Measurements from ENCODE around the gene ZC3H18. TPM values are rescaled to one million over a fixed set of nuclear protein-coding genes. Genes with fewer than 3 reads are reported as not detected.

ZC3H18 gene
- total and polyA plus RNA-seq, 3 experiments from 2014 or later = 21.6 to 102 (median 91.4) TPM

- no peak for DNase-seq
Measured at GRCh38 chr16:88628512-88628974, 58.3 kb downstream of the ZC3H18 start.

GRCh38 chr16:88629835-88630234, 59.6 kb downstream of the ZC3H18 start:
- peaks cover 5 to 16% (median 7%) of the 10 kb centered on the region in 3 donors for H3K4me1 Mint-ChIP-seq
- Histone ChIP-seq H3K4me3 (ENCODE audit: low read length) (no peak overlapping the region), H3K27ac (ENCODE audit: low read depth, low read length) (no peak overlapping the region), H3K27me3 (ENCODE audit: insufficient read depth, low read length, poor library complexity, severe bottlenecking) (no peaks in the 10 kb centered on the region), H3K4me1 (ENCODE audit: insufficient read depth, low read length) (peaks cover 6% of the 10 kb centered on the region), H3K36me3 (ENCODE audit: insufficient read depth, low read length) (peaks cover 22% of the 10 kb centered on the region), H3K9me3 (ENCODE audit: low read length) (no peaks in the 10 kb centered on the region)
- peaks cover 0 to 73% (median 3%) of the 10 kb centered on the region in 3 donors for H3K36me3 Mint-ChIP-seq
- no peak for DNase-seq
- ChIA-PET POLR2A (interaction anchor here (1.0 kb wide), 1 partner anchor 19 kb away, joined by 3 read pairs; no protein-coding TSS in a partner anchor), CTCF (interaction anchor here (4.2 kb wide), 1 partner anchor 9 kb away, joined by 21 read pairs; no protein-coding TSS in a partner anchor)
- peak overlapping the region in 1 of 7 donors; percentile 24 for H3K4me3 Mint-ChIP-seq
- H3K9me3 Mint-ChIP-seq = no peaks in the 10 kb centered on the region
- H3K27me3 Mint-ChIP-seq = no peaks in the 10 kb centered on the region
- peak overlapping the region in 3 of 8 donors; percentile 29 to 95 (median 45) for H3K27ac Mint-ChIP-seq

More at GRCh38 chr16:88628512-88628974, 58.3 kb downstream of the ZC3H18 start:
- H3K4me1 Mint-ChIP-seq = peaks cover 2 to 17% (median 6%) of the 10 kb centered on the region in 3 donors
- no peak overlapping the region for H3K4me3 ChIP-seq (ENCODE audit: low read length)
- no peaks in the 10 kb centered on the region for H3K9me3 ChIP-seq (ENCODE audit: low read length)
- CTCF ChIA-PET = no interaction called here
- peak overlapping the region; percentile 33 for H3K27ac ChIP-seq (ENCODE audit: low read depth, low read length)
- H3K4me3 Mint-ChIP-seq = no peak overlapping the region
- H3K36me3 ChIP-seq (ENCODE audit: insufficient read depth, low read length) = peaks cover 30% of the 10 kb centered on the region
- no peaks in the 10 kb centered on the region for H3K9me3 Mint-ChIP-seq
- no peaks in the 10 kb centered on the region for H3K27me3 Mint-ChIP-seq
- no peaks in the 10 kb centered on the region for H3K27me3 ChIP-seq (ENCODE audit: insufficient read depth, low read length, poor library complexity, severe bottlenecking)
- H3K36me3 Mint-ChIP-seq = peaks cover 0 to 82% (median 3%) of the 10 kb centered on the region in 3 donors
- peak overlapping the region in 4 of 8 donors; percentile 23 to 86 (median 56) for H3K27ac Mint-ChIP-seq
- POLR2A ChIA-PET = no interaction called here
- peaks cover 1% of the 10 kb centered on the region for H3K4me1 ChIP-seq (ENCODE audit: insufficient read depth, low read length)

- Mint-ChIP-seq H3K27me3 (no peaks in the 10 kb centered on the region), H3K4me1 (peaks cover 5 to 20% (median 9%) of the 10 kb centered on the region in 3 donors)
- POLR2A ChIA-PET = no interaction called here
Measured at GRCh38 chr16:88630433-88630832, 60.2 kb downstream of the ZC3H18 start.

GRCh38 chr16:88630941-88631340, 60.7 kb downstream of the ZC3H18 start:
- Mint-ChIP-seq H3K9me3 (no peaks in the 10 kb centered on the region), H3K27me3 (no peaks in the 10 kb centered on the region), H3K4me1 (peaks cover 7 to 24% (median 12%) of the 10 kb centered on the region in 3 donors), H3K27ac (peak overlapping the region in 3 of 8 donors; percentile 43 to 96 (median 75)), H3K4me3 (peak overlapping the region in 1 of 7 donors; percentile 58), H3K36me3 (peaks cover 0 to 64% (median 3%) of the 10 kb centered on the region in 3 donors)
- Histone ChIP-seq H3K4me1 (ENCODE audit: insufficient read depth, low read length) (peaks cover 16% of the 10 kb centered on the region), H3K27me3 (ENCODE audit: insufficient read depth, low read length, poor library complexity, severe bottlenecking) (no peaks in the 10 kb centered on the region), H3K9me3 (ENCODE audit: low read length) (no peaks in the 10 kb centered on the region), H3K36me3 (ENCODE audit: insufficient read depth, low read length) (peaks cover 14% of the 10 kb centered on the region), H3K4me3 (ENCODE audit: low read length) (no peak overlapping the region), H3K27ac (ENCODE audit: low read depth, low read length) (no peak overlapping the region)
- CTCF ChIA-PET = interaction anchor here (0.9 to 4.2 kb wide), 2 partner anchors 10 to 11 kb away, joined by 3 to 21 read pairs; no protein-coding TSS in a partner anchor
- POLR2A ChIA-PET = no interaction called here
- DNase-seq = no peak

More at GRCh38 chr16:88630433-88630832, 60.2 kb downstream of the ZC3H18 start:
- Histone ChIP-seq H3K36me3 (ENCODE audit: insufficient read depth, low read length) (peaks cover 16% of the 10 kb centered on the region), H3K4me3 (ENCODE audit: low read length) (no peak overlapping the region), H3K27me3 (ENCODE audit: insufficient read depth, low read length, poor library complexity, severe bottlenecking) (no peaks in the 10 kb centered on the region), H3K4me1 (ENCODE audit: insufficient read depth, low read length) (peaks cover 12% of the 10 kb centered on the region), H3K9me3 (ENCODE audit: low read length) (no peaks in the 10 kb centered on the region), H3K27ac (ENCODE audit: low read depth, low read length) (no peak overlapping the region)
- no peaks in the 10 kb centered on the region for H3K9me3 Mint-ChIP-seq
- DNase-seq = no peak
- peak overlapping the region in 3 of 8 donors; percentile 29 to 95 (median 45) for H3K27ac Mint-ChIP-seq
- H3K36me3 Mint-ChIP-seq = peaks cover 0 to 68% (median 3%) of the 10 kb centered on the region in 3 donors
- CTCF ChIA-PET = interaction anchor here (4.2 kb wide), 1 partner anchor 10 kb away, joined by 21 read pairs; no protein-coding TSS in a partner anchor
- H3K4me3 Mint-ChIP-seq = no peak overlapping the region

GRCh38 chr16:88631384-88631783, 61.2 kb downstream of the ZC3H18 start:
- peak overlapping the region in 6 of 8 donors; percentile 47 to 96 (median 76) for H3K27ac Mint-ChIP-seq
- CTCF ChIA-PET = interaction anchor here (0.9 to 4.2 kb wide), 3 partner anchors 9 to 54 kb away, joined by 3 to 21 read pairs (median 8); no protein-coding TSS in a partner anchor

GRCh38 chr16:88631920-88632586, 61.9 kb downstream of the ZC3H18 start:
- peak overlapping the region in 3 of 7 donors; percentile 13 to 65 (median 58) for H3K4me3 Mint-ChIP-seq
- H3K27me3 ChIP-seq (ENCODE audit: insufficient read depth, low read length, poor library complexity, severe bottlenecking) = no peaks in the 10 kb centered on the region
- no peaks in the 10 kb centered on the region for H3K27me3 Mint-ChIP-seq
- H3K36me3 ChIP-seq (ENCODE audit: insufficient read depth, low read length) = peaks cover 10% of the 10 kb centered on the region
- no peak for DNase-seq
- peaks cover 14 to 27% (median 17%) of the 10 kb centered on the region in 3 donors for H3K4me1 Mint-ChIP-seq
- peaks cover 0 to 53% (median 3%) of the 10 kb centered on the region in 3 donors for H3K36me3 Mint-ChIP-seq
- H3K9me3 Mint-ChIP-seq = peaks cover 0 to under 1% (median 0%) of the 10 kb centered on the region in 5 donors
- CTCF ChIA-PET = interaction anchor here (0.9 to 4.2 kb wide), 5 partner anchors 9 to 62 kb away, joined by 3 to 21 read pairs (median 6); partner anchors contain the start of gene ZC3H18
- H3K27ac ChIP-seq (ENCODE audit: low read depth, low read length) = no peak overlapping the region
- H3K4me3 ChIP-seq (ENCODE audit: low read length) = no peak overlapping the region
- no peaks in the 10 kb centered on the region for H3K9me3 ChIP-seq (ENCODE audit: low read length)
- peaks cover 17% of the 10 kb centered on the region for H3K4me1 ChIP-seq (ENCODE audit: insufficient read depth, low read length)
- POLR2A ChIA-PET = interaction anchor here (0.7 to 2.4 kb wide), 2 partner anchors 9 to 12 kb away, joined by 8 to 15 read pairs; no protein-coding TSS in a partner anchor
- peak overlapping the region in 7 of 8 donors; percentile 5 to 97 (median 76) for H3K27ac Mint-ChIP-seq

More at GRCh38 chr16:88631384-88631783, 61.2 kb downstream of the ZC3H18 start:
- Mint-ChIP-seq H3K4me1 (peaks cover 12 to 27% (median 16%) of the 10 kb centered on the region in 3 donors), H3K36me3 (peaks cover 0 to 60% (median 3%) of the 10 kb centered on the region in 3 donors), H3K27me3 (no peaks in the 10 kb centered on the region), H3K4me3 (peak overlapping the region in 3 of 7 donors; percentile 13 to 63 (median 58)), H3K9me3 (no peaks in the 10 kb centered on the region)
- DNase-seq = no peak
- POLR2A ChIA-PET = interaction anchor here (0.7 kb wide), 1 partner anchor 9 kb away, joined by 8 read pairs; no protein-coding TSS in a partner anchor
- no peaks in the 10 kb centered on the region for H3K27me3 ChIP-seq (ENCODE audit: insufficient read depth, low read length, poor library complexity, severe bottlenecking)
- peaks cover 14% of the 10 kb centered on the region for H3K36me3 ChIP-seq (ENCODE audit: insufficient read depth, low read length)
- no peak overlapping the region for H3K27ac ChIP-seq (ENCODE audit: low read depth, low read length)
- H3K4me3 ChIP-seq (ENCODE audit: low read length) = no peak overlapping the region
- peaks cover 16% of the 10 kb centered on the region for H3K4me1 ChIP-seq (ENCODE audit: insufficient read depth, low read length)
- no peaks in the 10 kb centered on the region for H3K9me3 ChIP-seq (ENCODE audit: low read length)

- Mint-ChIP-seq H3K9me3 (peaks cover 0 to 4% (median under 1%) of the 10 kb centered on the region in 5 donors), H3K4me1 (peaks cover 19 to 32% (median 22%) of the 10 kb centered on the region in 3 donors), H3K36me3 (peaks cover 0 to 50% (median 3%) of the 10 kb centered on the region in 3 donors), H3K27me3 (no peaks in the 10 kb centered on the region), H3K27ac (peak overlapping the region in 7 of 8 donors; percentile 17 to 97 (median 93)), H3K4me3 (peak overlapping the region in 4 of 7 donors; percentile 19 to 65 (median 34))
- Histone ChIP-seq H3K27ac (ENCODE audit: low read depth, low read length) (no peak overlapping the region), H3K9me3 (ENCODE audit: low read length) (no peaks in the 10 kb centered on the region), H3K4me3 (ENCODE audit: low read length) (no peak overlapping the region), H3K36me3 (ENCODE audit: insufficient read depth, low read length) (peaks cover 8% of the 10 kb centered on the region), H3K4me1 (ENCODE audit: insufficient read depth, low read length) (peaks cover 22% of the 10 kb centered on the region), H3K27me3 (ENCODE audit: insufficient read depth, low read length, poor library complexity, severe bottlenecking) (no peaks in the 10 kb centered on the region)
- CTCF ChIA-PET = interaction anchor here (0.9 to 4.2 kb wide), 7 partner anchors 12 to 1141 kb away, joined by 3 to 21 read pairs (median 5); partner anchors contain the start of gene ZC3H18
- no peak for DNase-seq
- POLR2A ChIA-PET = interaction anchor here (0.5 to 2.4 kb wide), 5 partner anchors 12 to 70 kb away, joined by 3 to 15 read pairs (median 7); partner anchors contain the start of gene MVD
Measured at GRCh38 chr16:88632587-88632930, 62.4 kb downstream of the ZC3H18 start.
